ENCODE measurements around the gene ACBD6.

- TF ChIP-seq EZH2 (IDR thresholded peaks at IDR 0.05) (no peak), POLR2AphosphoS5 (IDR thresholded peaks at IDR 0.05; ENCODE audit: borderline replicate concordance, low read depth, low read length) (no peak)
These were observed 31.1 kb upstream of the ACBD6 start for GRCh38 chr1:180533266-180533987.
